NCI-H2227 (cell line): ENCODE measurements around the gene EEF1AKMT1.

Experiments
- DNase-seq: peaks from one replicate; lab custom pipeline; 2025; ENCODE audit not compliant: unreplicated experiment; lab: John Stamatoyannopoulos, UW

Gene EEF1AKMT1

GRCh38 chr13:20720499-20720898, 53.3 kb downstream of the EEF1AKMT1 start:
- no peak for DNase-seq

- DNase-seq, result no peak
Observed at GRCh38 chr13:20719783-20720182, 54.0 kb downstream of the EEF1AKMT1 start.

- DNase-seq, result no peak
Observed at GRCh38 chr13:20718958-20719566, 54.7 kb downstream of the EEF1AKMT1 start.

- DNase-seq, result no peak
Observed at GRCh38 chr13:20717581-20718542, 55.9 kb downstream of the EEF1AKMT1 start.

- peak; percentile 26 for DNase-seq
Observed at GRCh38 chr13:20716951-20717350, 56.8 kb downstream of the EEF1AKMT1 start.

GRCh38 chr13:20715330-20715712, 58.4 kb downstream of the EEF1AKMT1 start:
- DNase-seq, result no peak

GRCh38 chr13:20714563-20715329, 59.0 kb downstream of the EEF1AKMT1 start:
- no peak for DNase-seq

- DNase-seq, result no peak
Observed at GRCh38 chr13:20714161-20714560, 59.6 kb downstream of the EEF1AKMT1 start.

- no peak for DNase-seq
Observed at GRCh38 chr13:20713751-20714150, 60.0 kb downstream of the EEF1AKMT1 start.

- DNase-seq, result peak; percentile 2
Observed at GRCh38 chr13:20713014-20713376, 60.8 kb downstream of the EEF1AKMT1 start.

GRCh38 chr13:20711301-20712044, 62.3 kb downstream of the EEF1AKMT1 start:
- DNase-seq, result no peak

GRCh38 chr13:20709782-20710181, 64.0 kb downstream of the EEF1AKMT1 start:
- no peak for DNase-seq

GRCh38 chr13:20709369-20709768, 64.4 kb downstream of the EEF1AKMT1 start:
- DNase-seq, result no peak

- no peak for DNase-seq
Observed at GRCh38 chr13:20708216-20708615, 65.5 kb downstream of the EEF1AKMT1 start.

GRCh38 chr13:20706661-20707060, 67.1 kb downstream of the EEF1AKMT1 start:
- no peak for DNase-seq

GRCh38 chr13:20704459-20705069, 69.2 kb downstream of the EEF1AKMT1 start:
- no peak for DNase-seq

GRCh38 chr13:20703780-20704458, 69.8 kb downstream of the EEF1AKMT1 start:
- DNase-seq, result peak; percentile 73

- peak; percentile 30 for DNase-seq
Observed at GRCh38 chr13:20702915-20703779, 70.6 kb downstream of the EEF1AKMT1 start, which contains the start of gene IL17D. Gene IL17D, plus strand, starts transcription at chr13:20703699. Its CDS starts 303 bp downstream, at chr13:20704002.

GRCh38 chr13:20702530-20702914, 71.2 kb downstream of the EEF1AKMT1 start:
- no peak for DNase-seq
